GM18951 (cell line): ENCODE data around the gene PAX5.

ENCODE experiments used
- POLR2A ChIP-seq: IDR thresholded peaks from 4 replicates; pipeline ENCODE4 v1.6.1; 2011; ENCODE audit warnings: mild to moderate bottlenecking; ENCODE audit not compliant: insufficient read length, insufficient read depth; ENCODE audit errors: extremely low read depth
- in situ Hi-C: fragments of 300-500 bp; cut with MboI; formaldehyde crosslinking; loops from one replicate; pipeline ENCODE4 v1.12.0; 2022; ENCODE audit warnings: low sequenced_read_pairs, mixed read lengths, inconsistent platforms; ENCODE audit not compliant: unreplicated experiment

The PAX5 gene

DNA sequence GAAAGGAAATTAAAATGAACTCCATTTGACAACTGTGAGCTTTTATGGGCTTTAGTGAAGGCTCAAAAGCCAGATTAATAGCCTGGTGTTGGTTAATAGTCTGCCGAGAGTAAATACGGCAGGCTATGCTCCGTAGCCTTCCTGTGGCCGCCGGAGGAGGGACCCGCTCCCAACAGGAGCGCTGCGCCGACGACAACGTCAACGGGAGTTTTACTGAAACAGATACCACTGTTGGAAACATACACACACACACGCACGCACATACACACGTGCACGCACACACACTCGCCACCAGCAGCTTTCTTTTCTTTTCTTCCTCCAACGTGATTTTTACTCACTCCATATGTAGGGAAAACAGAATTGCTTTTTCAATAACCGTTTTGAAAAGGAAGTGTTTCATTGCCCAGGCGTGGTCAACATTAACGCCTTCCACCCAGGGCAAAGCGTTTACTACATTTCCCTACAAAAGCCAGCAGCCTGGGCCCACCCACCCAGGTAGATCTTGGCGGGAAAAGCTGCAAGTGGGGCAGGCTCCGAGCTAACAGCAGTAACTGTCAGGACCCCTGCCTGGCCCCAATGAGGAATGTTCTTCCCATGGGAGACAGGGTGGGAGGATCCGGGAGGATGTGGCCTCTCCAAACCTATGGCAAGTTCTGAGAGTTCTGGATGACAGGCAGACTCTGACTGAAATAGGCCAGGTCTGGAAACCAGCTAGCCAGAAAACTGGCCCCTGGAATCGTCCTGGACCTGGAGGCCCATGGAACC, 72.3 kb downstream of the PAX5 start:
- in situ Hi-C loops: no loop called here

DNA sequence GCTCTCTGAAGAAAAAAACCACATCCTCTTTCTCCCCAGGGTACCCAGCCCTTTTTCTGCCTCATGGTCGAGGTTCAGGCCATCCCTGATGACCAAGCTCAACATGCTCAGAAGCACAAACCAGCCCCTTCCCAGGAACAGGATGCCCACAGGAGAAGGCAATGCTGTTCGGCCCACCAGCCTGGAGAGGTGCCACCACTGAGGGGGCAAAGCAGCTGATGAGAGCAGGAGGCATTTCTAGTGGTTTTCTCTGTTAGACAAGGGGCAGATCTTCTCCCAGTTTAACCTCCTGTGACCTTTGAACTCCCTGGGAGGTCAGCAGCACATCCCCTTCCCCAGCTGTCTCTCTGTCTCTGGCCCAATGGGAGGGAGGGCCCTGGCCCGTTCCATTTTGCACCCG, 73.0 kb downstream of the PAX5 start:
- no peak for TF ChIP-seq POLR2A
- in situ Hi-C loops: no loop called here

More for the DNA sequence above, 72.3 kb downstream of the PAX5 start:
- no peak for TF ChIP-seq POLR2A

DNA sequence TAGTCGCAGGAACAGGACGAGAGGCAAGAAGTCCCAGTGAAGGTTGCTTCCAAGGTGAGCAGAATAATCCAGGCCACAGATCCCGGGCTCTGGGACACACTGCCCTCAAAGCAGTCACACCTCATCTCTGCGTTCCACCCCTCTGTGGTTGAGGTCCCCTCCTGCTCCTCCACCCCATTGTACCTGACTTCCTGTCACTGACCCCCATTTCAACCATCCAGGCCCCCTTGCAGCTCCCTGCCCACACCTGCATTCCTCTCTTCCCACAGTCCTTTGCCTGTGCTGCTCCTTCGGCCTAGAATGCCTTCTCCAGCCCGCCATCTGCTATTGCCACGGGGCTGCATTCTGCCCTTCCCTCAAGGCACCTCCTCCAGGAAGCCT, 73.5 kb downstream of the PAX5 start:
- TF ChIP-seq POLR2A: no peak
- in situ Hi-C loops: no loop called here

DNA sequence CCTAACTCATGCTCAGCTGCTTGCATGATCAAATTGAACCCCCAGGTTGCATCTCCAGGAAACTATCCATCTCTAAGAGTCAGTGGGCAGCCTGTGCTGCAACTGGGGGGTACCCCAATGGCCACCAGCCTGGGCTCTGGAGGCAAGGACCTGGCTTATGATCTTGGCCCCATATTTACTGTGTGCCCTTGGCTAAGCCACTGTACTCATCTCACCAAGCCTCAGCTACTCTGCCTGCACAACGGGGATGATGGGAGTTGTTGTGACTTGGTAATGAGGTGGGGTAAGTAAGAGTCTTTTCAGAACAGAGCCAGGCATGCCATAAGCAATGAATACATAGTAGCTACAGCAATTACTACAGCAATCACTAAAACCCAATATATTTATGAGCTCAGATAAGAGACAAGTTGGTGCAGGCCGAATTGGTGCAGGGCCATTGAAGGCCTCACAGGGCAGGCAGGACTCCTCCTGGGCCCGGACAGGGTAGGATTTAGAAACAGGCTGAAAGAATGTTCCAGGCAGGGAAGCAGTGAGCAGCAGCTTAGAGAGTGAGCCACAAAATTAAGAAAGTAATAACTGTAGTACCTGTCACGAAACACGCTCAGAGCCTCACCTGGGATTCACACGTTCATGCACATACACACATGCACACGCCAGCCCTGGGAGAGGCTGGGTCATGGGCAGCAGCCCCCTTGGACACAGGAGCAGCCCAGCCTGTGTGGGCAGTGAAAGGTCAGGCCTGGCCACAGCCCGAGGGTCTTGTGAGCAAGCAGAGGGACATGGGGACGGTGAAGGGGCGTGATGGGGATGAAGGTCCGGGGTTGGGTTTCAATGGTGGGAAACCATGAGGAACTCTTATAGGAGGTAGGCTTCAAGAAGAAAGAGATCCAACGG, 74.1 kb downstream of the PAX5 start:
- peak; percentile 25 for TF ChIP-seq POLR2A
- in situ Hi-C loops: no loop called here

DNA sequence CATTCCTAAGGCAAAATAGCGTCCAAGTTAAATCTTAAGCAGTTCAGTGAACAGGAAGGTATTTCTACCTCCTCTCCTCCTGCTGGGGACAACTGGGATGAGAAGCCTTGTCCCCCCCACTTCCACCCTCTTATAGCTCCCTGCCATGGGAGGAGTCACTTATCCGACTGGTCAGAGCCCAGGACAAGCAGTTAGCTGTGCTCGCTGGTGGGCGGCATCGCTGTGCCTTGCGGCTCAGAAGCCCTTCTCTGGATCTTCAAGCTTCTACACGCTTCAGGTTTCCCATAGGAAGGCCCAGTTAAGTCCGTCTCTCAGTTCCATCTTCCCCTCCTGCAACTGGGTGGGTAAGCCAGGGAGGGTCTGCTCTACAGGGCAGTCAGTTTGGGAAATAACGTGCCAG, 77.2 kb downstream of the PAX5 start:
- in situ Hi-C loops: no loop called here
- TF ChIP-seq POLR2A: no peak

DNA sequence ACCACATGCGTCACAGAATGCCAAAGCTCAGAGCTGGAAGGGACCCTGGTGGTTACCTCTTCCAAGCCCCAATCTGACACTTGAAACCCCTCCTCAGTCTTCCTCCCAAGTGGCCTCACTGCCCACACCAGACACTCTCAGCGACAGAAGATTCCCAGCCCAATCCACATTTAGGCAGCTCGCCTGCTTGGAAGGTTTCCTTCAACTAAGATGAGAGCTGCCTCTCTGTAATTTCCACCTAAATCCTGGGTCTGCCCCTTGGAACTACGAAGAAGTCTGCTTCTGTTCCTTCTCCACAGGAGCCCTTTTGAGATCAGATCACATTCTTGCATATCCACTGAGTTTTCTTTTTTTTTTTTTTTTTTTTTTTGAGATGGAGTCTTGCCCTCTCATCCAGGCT, 83.7 kb downstream of the PAX5 start:
- TF ChIP-seq POLR2A: no peak
- in situ Hi-C loops: no loop called here

DNA sequence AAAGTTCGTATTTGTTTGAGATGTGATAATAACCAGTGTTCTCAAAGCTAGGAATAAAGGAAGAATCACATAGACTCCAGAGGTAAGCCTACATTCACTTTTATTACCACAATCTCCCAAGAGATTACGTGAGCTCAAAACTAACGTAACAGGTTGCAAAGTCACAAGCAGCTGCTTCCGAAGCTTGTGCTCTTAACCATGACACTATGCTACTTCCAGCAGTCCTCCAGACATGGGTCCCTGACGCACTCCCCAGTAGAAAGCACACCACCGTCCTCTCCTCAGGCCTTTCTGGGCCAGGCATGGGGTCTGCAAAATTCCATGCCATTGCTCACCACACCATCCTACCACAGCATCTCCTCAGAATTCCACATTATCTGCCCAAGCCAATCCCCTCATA, 84.6 kb downstream of the PAX5 start:
- TF ChIP-seq POLR2A: no peak
- in situ Hi-C loops: no loop called here

DNA sequence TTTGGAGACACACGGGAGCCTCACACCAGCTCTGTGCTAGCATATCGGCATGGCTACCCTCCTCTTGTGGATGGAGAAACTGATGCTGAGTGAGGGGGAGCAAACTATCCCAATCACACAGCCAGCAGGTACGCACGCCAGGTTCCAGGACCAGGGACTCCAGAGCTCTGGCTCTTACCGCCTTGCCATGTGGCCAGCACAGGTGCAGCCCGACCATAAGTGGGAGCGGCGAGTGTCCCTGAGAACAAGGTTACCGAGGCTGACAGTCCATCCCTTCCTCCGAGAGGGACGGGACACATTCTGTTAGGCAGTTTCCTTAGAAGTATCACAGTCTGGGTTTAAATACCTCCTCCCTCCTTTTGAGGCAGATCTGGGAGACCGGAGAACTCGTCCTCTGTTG, 86.0 kb downstream of the PAX5 start:
- in situ Hi-C loops: no loop called here
- TF ChIP-seq POLR2A: no peak

DNA sequence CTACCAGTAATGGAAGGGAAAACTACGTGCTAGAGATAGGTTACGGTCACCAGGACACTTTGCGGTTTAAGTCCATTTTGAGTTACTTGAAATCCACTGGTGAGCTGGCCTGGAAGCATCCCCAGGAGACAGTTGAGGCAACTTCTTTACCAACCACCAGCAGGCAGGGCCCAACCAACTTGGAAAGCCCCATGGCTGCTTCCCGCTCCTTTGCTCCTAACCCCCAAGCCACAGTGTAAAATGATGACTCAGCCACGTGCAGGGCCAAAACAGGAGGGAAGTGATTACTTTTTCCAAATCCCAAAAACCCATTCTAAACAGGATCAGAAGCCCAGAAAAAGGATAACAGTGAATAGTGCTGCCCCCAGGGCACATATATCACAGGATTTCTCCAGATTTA, 87.4 kb downstream of the PAX5 start:
- TF ChIP-seq POLR2A: no peak
- in situ Hi-C loops: no loop called here

DNA sequence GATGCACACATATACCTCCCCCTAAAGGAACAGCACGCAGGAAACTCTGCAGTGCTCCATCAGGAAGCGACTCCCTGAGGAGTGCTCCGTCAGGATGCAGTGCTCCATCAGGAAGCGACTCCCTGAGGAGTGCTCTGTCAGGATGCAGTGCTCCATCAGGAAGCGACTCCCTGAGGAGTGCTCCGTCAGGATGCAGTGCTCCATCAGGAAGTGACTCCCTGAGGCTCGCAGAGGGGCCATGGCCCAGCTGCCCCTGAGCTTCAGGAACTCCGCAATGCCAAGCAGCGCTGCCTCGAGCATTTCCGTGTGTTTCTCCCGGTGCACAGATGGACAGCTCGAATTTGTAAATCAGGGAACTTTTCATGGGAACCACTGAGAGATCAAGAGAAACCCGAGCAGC, 88.1 kb downstream of the PAX5 start:
- no peak for TF ChIP-seq POLR2A
- in situ Hi-C loops: no loop called here

DNA sequence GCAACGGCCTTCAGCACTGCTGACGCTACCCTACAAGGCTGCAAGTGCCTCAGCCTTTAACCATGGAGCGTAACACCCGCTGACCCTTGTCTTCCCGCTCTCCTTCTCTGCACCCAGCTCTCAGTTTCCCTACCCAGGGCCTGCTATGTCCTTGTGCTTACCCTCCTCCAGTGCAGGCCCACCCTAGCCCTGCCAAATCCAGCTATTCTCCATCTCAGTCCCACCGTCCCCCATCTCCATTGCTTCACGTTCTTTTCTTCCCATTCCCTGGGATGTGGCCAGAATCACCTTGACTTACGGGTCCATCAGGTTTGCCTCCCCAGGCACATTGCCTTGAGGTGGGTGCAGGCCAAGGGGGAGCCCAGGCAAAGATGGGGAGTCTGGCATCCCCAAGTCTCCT, 91.2 kb downstream of the PAX5 start:
- no peak for TF ChIP-seq POLR2A
- in situ Hi-C loops: no loop called here

DNA sequence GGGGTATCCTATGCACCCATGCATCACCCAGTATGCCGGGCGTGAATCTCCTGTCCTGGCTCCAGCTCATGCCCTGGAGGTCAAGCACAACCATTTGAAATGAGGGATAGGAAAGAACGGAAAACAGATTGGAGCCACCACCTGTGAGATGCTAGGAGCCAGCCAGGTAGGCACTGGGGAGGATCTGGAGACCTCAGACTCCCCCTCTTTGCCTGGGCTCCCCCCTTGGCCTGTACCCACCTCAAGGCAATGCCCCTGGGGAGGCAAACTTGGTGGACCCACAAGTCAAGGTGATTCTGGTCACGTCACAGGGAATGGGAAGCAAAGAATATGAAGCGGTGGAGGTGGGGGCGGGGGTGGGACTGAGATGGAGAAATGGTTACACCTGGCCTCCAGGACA, 92.6 kb downstream of the PAX5 start:
- no peak for TF ChIP-seq POLR2A
- in situ Hi-C loops: no loop called here

DNA sequence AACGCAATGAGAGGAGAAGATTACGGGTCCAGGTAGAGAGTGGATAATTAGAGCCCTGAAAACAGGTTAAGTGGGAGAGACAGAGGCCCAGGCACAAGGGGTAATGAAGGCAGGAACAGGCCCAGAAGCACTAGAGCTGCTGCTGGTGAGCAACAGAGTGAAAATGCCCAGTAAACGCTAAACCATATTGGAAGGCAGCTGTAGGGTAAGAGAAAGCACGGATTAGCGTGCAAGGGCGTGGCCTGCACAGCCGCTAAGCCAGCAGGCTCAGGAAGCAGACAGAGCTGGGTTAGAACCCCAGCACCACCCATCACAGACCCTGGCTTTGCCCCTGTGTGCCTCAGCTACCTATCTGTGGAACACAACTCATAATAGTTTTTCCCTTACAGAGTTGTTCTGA, 93.2 kb downstream of the PAX5 start:
- in situ Hi-C loops: no loop called here
- no peak for TF ChIP-seq POLR2A

DNA sequence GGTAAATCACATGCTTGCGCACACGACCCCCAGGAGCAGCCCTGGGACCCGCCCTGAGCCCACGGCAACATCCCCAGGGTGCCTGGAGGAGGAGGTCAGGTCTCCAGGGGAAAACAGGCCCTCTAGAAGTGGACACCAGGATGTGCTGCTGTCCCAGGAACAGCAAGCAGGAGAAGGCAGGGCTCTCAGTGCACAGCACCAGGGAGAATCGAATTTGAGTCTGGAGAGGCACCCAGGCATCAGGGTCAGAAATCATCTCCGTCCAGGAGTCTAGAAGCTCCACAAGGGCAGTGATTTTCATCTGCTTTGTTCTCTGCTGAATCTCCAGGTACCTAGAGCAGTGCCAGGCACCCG, 93.6 kb downstream of the PAX5 start:
- no peak for TF ChIP-seq POLR2A
- in situ Hi-C loops: no loop called here
